Adrenal gland (tissue), 12 donors: Measurements from ENCODE around the gene TULP3. TPM values are rescaled to one million over a fixed set of nuclear protein-coding genes. Genes with fewer than 3 reads are reported as not detected.

Experiments
- DNase-seq, 7 donors: peaks; one replicate each; pipeline ENCODE4 v3.0.0-alpha.2; 2019 to 2020
- H3K27ac ChIP-seq, 5 donors: fragments of 200-600 bp; sonication (generic) in 4 of 5; 1 replicate in 3 of 5; 2 replicates in 2 of 5; pipeline versions ENCODE4 v1.5.1 to v1.8.0; 2016 to 2020; ENCODE audit warnings: mild to moderate bottlenecking in 1 of 5
- H3K27me3 ChIP-seq: fragments of 200-600 bp; 2 replicates; pipeline ENCODE4 v1.8.0; 2021
- H3K36me3 ChIP-seq, 2 donors: fragments of 200-600 bp; replicated peaks in 1 of 2; 1 replicate in 1 of 2; 2 replicates in 1 of 2; pipeline versions ENCODE4 v1.5.1 to v1.8.0; 2018 to 2022
- H3K4me1 ChIP-seq, 2 donors: fragments of 200-600 bp; replicated peaks in 1 of 2; 1 replicate in 1 of 2; 2 replicates in 1 of 2; pipeline versions ENCODE4 v1.5.1 to v1.8.0; 2018 to 2021
- H3K4me3 ChIP-seq, 4 donors: fragments of 200-600 bp; sonication (generic) in 3 of 4; one replicate each; pipeline ENCODE4 v1.5.1; 2016 to 2018
- H3K9me3 ChIP-seq, 3 donors: fragments of 200-600 bp; sonication (generic) in 1 of 3; replicated peaks in 1 of 3; 1 replicate in 2 of 3; 2 replicates in 1 of 3; pipeline versions ENCODE4 v1.5.1 to v1.8.0; 2016 to 2021
- CTCF ChIP-seq, 6 experiments: fragments of 450-650 bp in 4 of 6; fragments of 200-600 bp in 2 of 6; sonication (generic) in 1 of 6; IDR thresholded peaks; 1 replicate in 5 of 6; 2 replicates in 1 of 6; pipeline versions ENCODE4 v1.5.1 to v1.8.0; 2016 to 2021; ENCODE audit warnings: antibody characterized with exemption in 6 of 6, mild to moderate bottlenecking in 2 of 6, moderate library complexity in 1 of 6
- POLR2A ChIP-seq, 2 donors: fragments of 450-650 bp; IDR thresholded peaks; one replicate each; pipeline ENCODE4 v1.6.1; 2017; ENCODE audit warnings: antibody characterized with exemption in 2 of 2, mild to moderate bottlenecking in 2 of 2, moderate library complexity in 1 of 2
- WGBS, 4 donors: extraction: QIAGEN DNeasy Blood & Tissue Kit in 2 of 4; methylation state at CpG; one replicate each; pipeline versions ENCODE4 v1.1.5 to v1.1.7; 2013 to 2017; 5-methylcytosine and 5-hydroxymethylcytosine counted together
- intact Hi-C, 2 donors: fragments of 100-400 bp; cut with DNase I; formaldehyde crosslinking; loops; one replicate each; pipeline versions ENCODE4 v1.14.1 to v1.15.0; 2022 to 2023
- polyA plus RNA-seq, 3 donors: library from polyadenylated mRNA; stranded (reverse); fragments of 200-250 nt in 2 of 3; fragments of 350-450 nt in 1 of 3; fragmentation: Illumina TruSeq in 1 of 3; extraction: RNeasy Lipid Tissue Mini Kit (QIAGEN cat#74804) in 1 of 3; gene quantifications; one replicate each; pipeline ENCODE4 v1.2.3, GENCODE V29; 2013 to 2014
- total RNA-seq, 9 donors: library from RNA; depleted of rRNA in 4 of 9; stranded (reverse); fragments of >200 nt in 4 of 9; fragments of 120-200 nt in 1 of 9; fragmentation: NEBNext Ultra II Directional in 1 of 9; extraction: Animal tissue kit (Norgen Biotek cat#: 25700) in 1 of 9; gene quantifications; one replicate each; pipeline versions ENCODE4 v1.1.0 to v1.2.4, GENCODE V29; 2013 to 2023
- donor health status: healthy with polysubstance abuse.
- donor health status: Bipolar disorder and iron deficiency.
- donor health status: DM: yes; HTN: yes; CAD: no.
- donor health status: DM: no; HTN: no; CAD: no.
- donor health status: DM: no; HTN: no; CAD: no.
- donor health status: DM: yes; HTN: yes; CAD: no.

TULP3 gene
- total and polyA plus RNA-seq, 12 donors: 16.9 to 40.5 (median 25.0) TPM

- no peak overlapping the region for H3K27ac ChIP-seq
- intact Hi-C loops: no loop called here
- no peaks in the 10 kb centered on the region for H3K27me3 ChIP-seq
- no peak overlapping the region for H3K4me3 ChIP-seq
- WGBS, 4 donors: 81 to 88% (median 82%) methylated on average over 3 of the region's 3 CpGs
- no peaks in the 10 kb centered on the region for H3K4me1 ChIP-seq
- DNase-seq: no peak
- peaks cover 0 to 69% of the 10 kb centered on the region in 2 donors for H3K36me3 ChIP-seq
- TF ChIP-seq POLR2A (IDR thresholded peaks at IDR 0.05) (no peak), CTCF (IDR thresholded peaks at IDR 0.05) (no peak)
- no peaks in the 10 kb centered on the region for H3K9me3 ChIP-seq
Observed at GRCh38 chr12:2937500-2937899, 46.8 kb downstream of the TULP3 start.

GRCh38 chr12:2939191-2939590 lies 48.5 kb downstream of the TULP3 start:
- WGBS, 4 donors: 91 to 94% (median 91%) methylated on average over 5 of the region's 5 CpGs
- intact Hi-C loops: no loop called here
- H3K4me1 ChIP-seq: peaks cover 0 to 1% of the 10 kb centered on the region in 2 donors
- H3K27me3 ChIP-seq: no peaks in the 10 kb centered on the region
- peaks cover 0 to 55% of the 10 kb centered on the region in 2 donors for H3K36me3 ChIP-seq
- H3K27ac ChIP-seq: no peak overlapping the region
- DNase-seq: no peak
- H3K9me3 ChIP-seq: no peaks in the 10 kb centered on the region
- no peak overlapping the region for H3K4me3 ChIP-seq
- no peak for TF ChIP-seq CTCF (IDR thresholded peaks at IDR 0.05)
- no peak for TF ChIP-seq POLR2A (IDR thresholded peaks at IDR 0.05)

DNA sequence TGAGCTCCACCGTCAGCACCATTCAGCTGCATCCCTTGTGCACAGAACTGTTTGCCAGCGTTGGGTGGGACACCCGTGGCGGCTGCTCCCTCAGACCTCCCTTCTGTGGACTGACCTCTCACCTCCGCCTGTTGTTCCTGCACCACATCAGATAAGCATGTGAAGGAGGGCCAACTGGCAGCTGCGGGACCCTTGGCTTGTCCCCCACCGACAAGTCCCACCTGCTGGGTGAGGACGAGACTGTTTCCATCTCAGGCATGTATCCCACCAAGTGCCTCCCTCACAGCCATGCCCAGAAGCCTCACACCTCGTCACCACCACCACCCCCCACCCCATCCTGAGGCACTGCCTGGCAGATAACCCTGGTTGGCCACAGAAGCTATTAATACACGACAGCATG lies 49.9 kb downstream of the TULP3 start:
- H3K27ac ChIP-seq: no peak overlapping the region
- peaks cover 0 to 41% of the 10 kb centered on the region in 2 donors for H3K36me3 ChIP-seq
- no peak overlapping the region for H3K4me3 ChIP-seq
- DNase-seq: no peak
- no peaks in the 10 kb centered on the region for H3K9me3 ChIP-seq
- TF ChIP-seq POLR2A (IDR thresholded peaks at IDR 0.05) (no peak), CTCF (IDR thresholded peaks at IDR 0.05) (no peak)
- 57 to 68% (median 62%) methylated on average over 10 of the region's 10 CpGs for WGBS, 4 donors
- intact Hi-C loops: loop anchor here (10.0 kb wide), 2 partner anchors 56 to 86 kb away; partner anchors contain the start of gene TEX52 (in 1 of the 2)
- peaks cover 0 to 8% of the 10 kb centered on the region in 2 donors for H3K4me1 ChIP-seq
- no peaks in the 10 kb centered on the region for H3K27me3 ChIP-seq

DNA sequence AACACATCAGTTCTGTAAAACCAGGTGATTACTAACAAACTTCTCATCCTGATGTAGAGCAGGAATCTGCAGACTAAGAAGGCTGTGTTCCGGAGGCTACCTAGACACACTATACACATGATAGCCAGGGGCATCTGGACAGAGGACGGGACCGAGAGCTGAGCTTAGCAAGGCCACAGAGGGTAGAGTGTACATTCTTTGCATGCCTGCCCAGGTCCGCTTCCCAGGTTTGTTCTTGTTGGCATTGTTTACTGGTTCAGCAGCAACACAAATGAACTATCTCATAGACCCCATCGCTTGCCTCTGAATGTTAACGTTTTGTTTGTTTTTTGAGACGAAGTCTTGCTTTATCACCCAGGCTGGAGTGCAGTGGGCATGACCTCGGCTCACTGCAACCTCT lies 50.8 kb downstream of the TULP3 start:
- Histone ChIP-seq H3K27me3 (no peaks in the 10 kb centered on the region), H3K4me3 (no peak overlapping the region), H3K4me1 (peaks cover 0 to 8% of the 10 kb centered on the region in 2 donors), H3K9me3 (no peaks in the 10 kb centered on the region), H3K36me3 (peaks cover 0 to 37% of the 10 kb centered on the region in 2 donors), H3K27ac (no peak overlapping the region)
- WGBS, 4 donors: 75 to 79% (median 76%) methylated on average over 8 of the region's 8 CpGs
- intact Hi-C loops: loop anchor here (10.0 kb wide), 2 partner anchors 57 to 87 kb away; partner anchors contain the start of gene TEX52 (in 1 of the 2)
- no peak for DNase-seq
- no peak for TF ChIP-seq POLR2A (IDR thresholded peaks at IDR 0.05)
- TF ChIP-seq CTCF (IDR thresholded peaks at IDR 0.05): no peak
